ENCODE results near the gene RERE. TPM values are rescaled to one million over a fixed set of nuclear protein-coding genes. Genes with fewer than 3 reads are reported as not detected.

Gene RERE
- total RNA-seq, 1 donor from 2014 or later: 124 TPM

GRCh38 chr1:8388732-8389562 lies 428.5 kb downstream of the RERE start:
- H3K9me3 ChIP-seq (ENCODE audit: insufficient read depth, low read depth, low read length): no peaks in the 10 kb centered on the region
- peaks cover 3% of the 10 kb centered on the region for H3K36me3 ChIP-seq (ENCODE audit: insufficient read depth, low read length)
- no peak overlapping the region for H3K4me3 ChIP-seq (ENCODE audit: insufficient read depth, low read depth, low read length)
- FAIRE-seq (no peak), DNase-seq (ENCODE audit: low read depth) (no peak)
- H3K27me3 ChIP-seq (ENCODE audit: insufficient read depth, low read length): no peaks in the 10 kb centered on the region
- peaks cover 8% of the 10 kb centered on the region for H3K4me1 ChIP-seq (ENCODE audit: insufficient read depth, low read length)
- H3K27ac Mint-ChIP-seq (ENCODE audit: unreplicated experiment): peak overlapping the region; percentile 60
- no peak overlapping the region for H2AFZ ChIP-seq (ENCODE audit: low read depth, low read length)
- H3K4me2 ChIP-seq (ENCODE audit: low read length): no peak overlapping the region
- H3K27ac ChIP-seq (ENCODE audit: low read depth, low read length): no peak overlapping the region
- H4K20me1 ChIP-seq (ENCODE audit: insufficient read depth, low read length): peaks cover 39% of the 10 kb centered on the region
- peaks cover 8% of the 10 kb centered on the region for H3K36me3 Mint-ChIP-seq (ENCODE audit: low read depth, unreplicated experiment)
- peaks cover 36% of the 10 kb centered on the region for H3K4me1 Mint-ChIP-seq (ENCODE audit: low read depth, unreplicated experiment)
- no peak overlapping the region for H3K9ac ChIP-seq (ENCODE audit: low read length)
- H3K9me3 Mint-ChIP-seq (ENCODE audit: unreplicated experiment): no peaks in the 10 kb centered on the region
- H3K27me3 Mint-ChIP-seq (ENCODE audit: low read depth, unreplicated experiment): no peaks in the 10 kb centered on the region
- H3K79me2 ChIP-seq (ENCODE audit: insufficient read depth, low read length): peaks cover 87% of the 10 kb centered on the region
- TF ChIP-seq EZH2 (IDR thresholded peaks at IDR 0.05; ENCODE audit: insufficient read depth, low read length): no peak
- no peak for TF ChIP-seq CTCF (IDR thresholded peaks at IDR 0.05; ENCODE audit: insufficient read depth, low read depth, low read length)
- H3K4me3 Mint-ChIP-seq (ENCODE audit: unreplicated experiment): no peak overlapping the region

DNA sequence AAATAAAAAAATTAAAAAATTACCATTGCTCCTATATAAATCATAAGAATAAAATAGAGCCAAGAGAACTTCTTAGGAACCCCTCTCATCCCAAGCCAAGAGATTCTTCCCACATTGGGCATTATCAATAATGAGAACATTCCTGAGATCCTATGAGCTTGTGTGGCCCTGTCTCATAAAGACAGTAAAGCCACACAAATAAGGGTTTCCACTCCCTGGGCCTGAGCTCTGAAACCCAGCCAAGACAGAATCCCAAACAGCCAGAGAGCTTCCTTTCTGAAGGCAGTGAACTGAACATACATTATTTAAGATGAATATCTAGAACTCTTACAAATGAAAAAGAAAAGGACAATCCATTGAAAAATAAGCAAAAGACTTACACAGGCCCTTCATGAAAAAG lies 431.2 kb downstream of the RERE start:
- H3K4me1 Mint-ChIP-seq (ENCODE audit: low read depth, unreplicated experiment): peaks cover 41% of the 10 kb centered on the region

More for the DNA sequence above, 431.2 kb downstream of the RERE start:
- Histone ChIP-seq H4K20me1 (ENCODE audit: insufficient read depth, low read length) (peaks cover 57% of the 10 kb centered on the region), H3K36me3 (ENCODE audit: insufficient read depth, low read length) (peaks cover 3% of the 10 kb centered on the region), H3K79me2 (ENCODE audit: insufficient read depth, low read length) (peaks cover 86% of the 10 kb centered on the region), H3K27ac (ENCODE audit: low read depth, low read length) (no peak overlapping the region), H3K9me3 (ENCODE audit: insufficient read depth, low read depth, low read length) (no peaks in the 10 kb centered on the region), H3K4me1 (ENCODE audit: insufficient read depth, low read length) (peaks cover 17% of the 10 kb centered on the region), H3K9ac (ENCODE audit: low read length) (no peak overlapping the region), H3K4me3 (ENCODE audit: insufficient read depth, low read depth, low read length) (no peak overlapping the region), H2AFZ (ENCODE audit: low read depth, low read length) (no peak overlapping the region), H3K4me2 (ENCODE audit: low read length) (no peak overlapping the region), H3K27me3 (ENCODE audit: insufficient read depth, low read length) (no peaks in the 10 kb centered on the region)
- no peaks in the 10 kb centered on the region for H3K9me3 Mint-ChIP-seq (ENCODE audit: unreplicated experiment)
- peaks cover 2% of the 10 kb centered on the region for H3K36me3 Mint-ChIP-seq (ENCODE audit: low read depth, unreplicated experiment)
- no peaks in the 10 kb centered on the region for H3K27me3 Mint-ChIP-seq (ENCODE audit: low read depth, unreplicated experiment)
- peak overlapping the region; percentile 73 for H3K27ac Mint-ChIP-seq (ENCODE audit: unreplicated experiment)
- no peak for DNase-seq (ENCODE audit: low read depth)
- no peak for TF ChIP-seq EZH2 (IDR thresholded peaks at IDR 0.05; ENCODE audit: insufficient read depth, low read length)
- TF ChIP-seq CTCF (IDR thresholded peaks at IDR 0.05; ENCODE audit: insufficient read depth, low read depth, low read length): no peak
- H3K4me3 Mint-ChIP-seq (ENCODE audit: unreplicated experiment): no peak overlapping the region
- no peak for FAIRE-seq
